HepG2 (cell line): ENCODE results near the gene CHKB. TPM values are rescaled to one million over a fixed set of nuclear protein-coding genes. Genes with fewer than 3 reads are reported as not detected.

ENCODE experiments used
- ERF ChIP-seq: IDR thresholded peaks from 2 replicates; pipeline ENCODE4 v1.6.1; 2018; ENCODE audit warnings: missing biosample characterization, missing genetic modification reagents
- FLYWCH1 ChIP-seq: sonication (generic); formaldehyde crosslinking; IDR thresholded peaks from 2 replicates; pipeline ENCODE4 v1.8.1; 2023; ENCODE audit warnings: mild to moderate bottlenecking, missing genetic modification reagents
- NKX3-1 ChIP-seq: sonication (generic); formaldehyde crosslinking; IDR thresholded peaks from 2 replicates; pipeline ENCODE4 v1.5.0; 2020; ENCODE audit warnings: missing genetic modification reagents
- PITX1 ChIP-seq: sonication (generic); formaldehyde crosslinking; IDR thresholded peaks from 2 replicates; pipeline ENCODE4 v1.5.1; 2020; ENCODE audit warnings: mild to moderate bottlenecking, missing genetic modification reagents
- RXRB ChIP-seq: IDR thresholded peaks from 2 replicates; pipeline ENCODE4 v1.6.1; 2016; ENCODE audit warnings: borderline replicate concordance, missing genetic modification reagents, missing compliant biosample characterization
- ZNF24 ChIP-seq: fragments of 450-650 bp; IDR thresholded peaks from 2 replicates; pipeline ENCODE4 v1.6.1; 2017; ENCODE audit warnings: antibody characterized with exemption, mild to moderate bottlenecking
- polyA plus RNA-seq, 8 experiments: library from polyadenylated mRNA; depleted of rRNA in 3 of 8; stranded (reverse) in 7 of 8; unstranded in 1 of 8; fragments of >200 nt; fragmentation: Illumina TruSeq in 4 of 8; extraction: Trizol in 4 of 8; gene quantifications; 2 replicates each; pipeline versions ENCODE4 v1.2.1 to v1.2.3, GENCODE V29; 2011 to 2016; ENCODE audit warnings: low read depth in 4 of 8, missing spikeins in 1 of 8, mixed read lengths in 1 of 8; ENCODE audit not compliant: insufficient read depth in 1 of 8
- total RNA-seq, 5 experiments: library from RNA; depleted of rRNA; stranded (reverse); fragments of >200 nt; fragmentation: Illumina TruSeq; extraction: Trizol; gene quantifications; 2 replicates each; pipeline ENCODE4 v1.2.3, GENCODE V29; 2016; ENCODE audit warnings: low read depth in 1 of 5
- TF ChIP-seq, protein P1 (sequence below): sonication (generic); formaldehyde crosslinking; IDR thresholded peaks from 2 replicates; pipeline ENCODE4 v1.5.0; 2020; ENCODE audit warnings: mild to moderate bottlenecking, missing genetic modification reagents, borderline replicate concordance
- TF ChIP-seq, protein P2 (sequence below): sonication (generic); formaldehyde crosslinking; IDR thresholded peaks from 2 replicates; pipeline ENCODE4 v1.5.1; 2020; ENCODE audit warnings: missing genetic modification reagents, mild to moderate bottlenecking, borderline replicate concordance
- TF ChIP-seq, protein P3 (sequence below), 2 experiments: sonication (generic) in 1 of 2; formaldehyde crosslinking in 1 of 2; IDR thresholded peaks; 2 replicates each; pipeline versions ENCODE4 v1.6.1 to v1.9.0; 2014 to 2022; ENCODE audit warnings: antibody characterized with exemption in 1 of 2, borderline replicate concordance in 1 of 2, inconsistent platforms in 1 of 2, low read depth in 1 of 2, missing genetic modification reagents in 1 of 2
- TF ChIP-seq, protein P4 (sequence below): sonication (generic); formaldehyde crosslinking; conservative IDR thresholded peaks from 2 replicates; pipeline ENCODE4 v1.8.1; 2023; ENCODE audit warnings: missing genetic modification reagents
- TF ChIP-seq, protein P5 (sequence below), 2 experiments: sonication (generic) in 1 of 2; formaldehyde crosslinking in 1 of 2; IDR thresholded peaks; 2 replicates each; pipeline versions ENCODE4 v1.5.1 to v1.6.1; 2011 to 2020; ENCODE audit warnings: borderline replicate concordance in 1 of 2, low read depth in 1 of 2, low read length in 1 of 2, mild to moderate bottlenecking in 1 of 2, missing genetic modification reagents in 1 of 2, moderate library complexity in 1 of 2

Gene CHKB
- total and polyA plus RNA-seq, 2 of the 13 experiments (the other 11 are each of a cell fraction or from before 2014, with no cell fraction given): 24.5 to 42.7 TPM

DNA sequence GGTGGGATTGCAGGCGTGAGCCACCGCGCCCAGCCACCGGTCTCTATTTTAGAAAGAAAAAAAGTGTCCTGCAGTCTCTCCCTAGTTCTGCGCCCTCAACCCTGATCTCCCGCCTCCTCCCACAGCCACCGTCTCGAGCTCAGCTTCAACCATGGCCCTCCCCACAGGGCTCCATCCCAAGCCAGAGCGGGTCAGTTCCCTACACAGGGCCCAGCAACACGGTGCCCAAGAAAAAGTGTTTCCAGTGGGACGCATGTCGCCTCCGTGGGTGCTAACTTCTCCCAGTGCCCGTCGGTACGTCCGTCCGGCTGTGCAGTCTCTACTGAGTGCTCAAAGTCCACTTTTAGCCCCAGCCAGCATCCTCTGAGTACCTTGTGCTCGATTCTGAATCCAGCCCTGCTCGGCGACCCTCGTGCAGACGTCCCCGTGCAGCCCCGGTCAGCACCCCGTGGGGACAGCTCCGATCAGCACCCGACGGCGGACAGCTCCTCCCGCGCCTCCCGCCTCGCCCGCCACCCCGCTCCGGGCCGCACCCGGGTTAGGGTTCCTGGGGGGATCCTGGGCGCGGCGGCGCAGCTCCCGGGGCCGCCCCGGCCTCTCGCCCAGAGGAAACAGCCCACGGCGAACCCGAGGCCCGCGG lies 17.3 kb upstream of the CHKB start (continued):
- TF ChIP-seq, protein P1, sequence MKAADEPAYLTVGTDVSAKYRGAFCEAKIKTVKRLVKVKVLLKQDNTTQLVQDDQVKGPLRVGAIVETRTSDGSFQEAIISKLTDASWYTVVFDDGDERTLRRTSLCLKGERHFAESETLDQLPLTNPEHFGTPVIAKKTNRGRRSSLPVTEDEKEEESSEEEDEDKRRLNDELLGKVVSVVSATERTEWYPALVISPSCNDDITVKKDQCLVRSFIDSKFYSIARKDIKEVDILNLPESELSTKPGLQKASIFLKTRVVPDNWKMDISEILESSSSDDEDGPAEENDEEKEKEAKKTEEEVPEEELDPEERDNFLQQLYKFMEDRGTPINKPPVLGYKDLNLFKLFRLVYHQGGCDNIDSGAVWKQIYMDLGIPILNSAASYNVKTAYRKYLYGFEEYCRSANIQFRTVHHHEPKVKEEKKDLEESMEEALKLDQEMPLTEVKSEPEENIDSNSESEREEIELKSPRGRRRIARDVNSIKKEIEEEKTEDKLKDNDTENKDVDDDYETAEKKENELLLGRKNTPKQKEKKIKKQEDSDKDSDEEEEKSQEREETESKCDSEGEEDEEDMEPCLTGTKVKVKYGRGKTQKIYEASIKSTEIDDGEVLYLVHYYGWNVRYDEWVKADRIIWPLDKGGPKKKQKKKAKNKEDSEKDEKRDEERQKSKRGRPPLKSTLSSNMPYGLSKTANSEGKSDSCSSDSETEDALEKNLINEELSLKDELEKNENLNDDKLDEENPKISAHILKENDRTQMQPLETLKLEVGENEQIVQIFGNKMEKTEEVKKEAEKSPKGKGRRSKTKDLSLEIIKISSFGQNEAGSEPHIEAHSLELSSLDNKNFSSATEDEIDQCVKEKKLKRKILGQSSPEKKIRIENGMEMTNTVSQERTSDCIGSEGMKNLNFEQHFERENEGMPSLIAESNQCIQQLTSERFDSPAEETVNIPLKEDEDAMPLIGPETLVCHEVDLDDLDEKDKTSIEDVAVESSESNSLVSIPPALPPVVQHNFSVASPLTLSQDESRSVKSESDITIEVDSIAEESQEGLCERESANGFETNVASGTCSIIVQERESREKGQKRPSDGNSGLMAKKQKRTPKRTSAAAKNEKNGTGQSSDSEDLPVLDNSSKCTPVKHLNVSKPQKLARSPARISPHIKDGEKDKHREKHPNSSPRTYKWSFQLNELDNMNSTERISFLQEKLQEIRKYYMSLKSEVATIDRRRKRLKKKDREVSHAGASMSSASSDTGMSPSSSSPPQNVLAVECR (CRISPR knock-in tag): peak; percentile 99
- TF ChIP-seq, protein P2, sequence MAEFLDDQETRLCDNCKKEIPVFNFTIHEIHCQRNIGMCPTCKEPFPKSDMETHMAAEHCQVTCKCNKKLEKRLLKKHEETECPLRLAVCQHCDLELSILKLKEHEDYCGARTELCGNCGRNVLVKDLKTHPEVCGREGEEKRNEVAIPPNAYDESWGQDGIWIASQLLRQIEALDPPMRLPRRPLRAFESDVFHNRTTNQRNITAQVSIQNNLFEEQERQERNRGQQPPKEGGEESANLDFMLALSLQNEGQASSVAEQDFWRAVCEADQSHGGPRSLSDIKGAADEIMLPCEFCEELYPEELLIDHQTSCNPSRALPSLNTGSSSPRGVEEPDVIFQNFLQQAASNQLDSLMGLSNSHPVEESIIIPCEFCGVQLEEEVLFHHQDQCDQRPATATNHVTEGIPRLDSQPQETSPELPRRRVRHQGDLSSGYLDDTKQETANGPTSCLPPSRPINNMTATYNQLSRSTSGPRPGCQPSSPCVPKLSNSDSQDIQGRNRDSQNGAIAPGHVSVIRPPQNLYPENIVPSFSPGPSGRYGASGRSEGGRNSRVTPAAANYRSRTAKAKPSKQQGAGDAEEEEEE (CRISPR knock-in tag): 0 out of 2 replicates have a peak, but pooled peaks have one; percentile 63
- TF ChIP-seq ERF (CRISPR knock-in tag) (peak; percentile 100), PITX1 (CRISPR knock-in tag) (peak; percentile 90), FLYWCH1 (peak; percentile 99), ZNF24 (no peak), NKX3-1 (peak; percentile 99), RXRB (peak; percentile 85)
- TF ChIP-seq, protein P3, sequence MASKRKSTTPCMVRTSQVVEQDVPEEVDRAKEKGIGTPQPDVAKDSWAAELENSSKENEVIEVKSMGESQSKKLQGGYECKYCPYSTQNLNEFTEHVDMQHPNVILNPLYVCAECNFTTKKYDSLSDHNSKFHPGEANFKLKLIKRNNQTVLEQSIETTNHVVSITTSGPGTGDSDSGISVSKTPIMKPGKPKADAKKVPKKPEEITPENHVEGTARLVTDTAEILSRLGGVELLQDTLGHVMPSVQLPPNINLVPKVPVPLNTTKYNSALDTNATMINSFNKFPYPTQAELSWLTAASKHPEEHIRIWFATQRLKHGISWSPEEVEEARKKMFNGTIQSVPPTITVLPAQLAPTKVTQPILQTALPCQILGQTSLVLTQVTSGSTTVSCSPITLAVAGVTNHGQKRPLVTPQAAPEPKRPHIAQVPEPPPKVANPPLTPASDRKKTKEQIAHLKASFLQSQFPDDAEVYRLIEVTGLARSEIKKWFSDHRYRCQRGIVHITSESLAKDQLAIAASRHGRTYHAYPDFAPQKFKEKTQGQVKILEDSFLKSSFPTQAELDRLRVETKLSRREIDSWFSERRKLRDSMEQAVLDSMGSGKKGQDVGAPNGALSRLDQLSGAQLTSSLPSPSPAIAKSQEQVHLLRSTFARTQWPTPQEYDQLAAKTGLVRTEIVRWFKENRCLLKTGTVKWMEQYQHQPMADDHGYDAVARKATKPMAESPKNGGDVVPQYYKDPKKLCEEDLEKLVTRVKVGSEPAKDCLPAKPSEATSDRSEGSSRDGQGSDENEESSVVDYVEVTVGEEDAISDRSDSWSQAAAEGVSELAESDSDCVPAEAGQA (IDR thresholded peaks at IDR 0.05; ENCODE audit: low read depth): no peak
- TF ChIP-seq, protein P3 (CRISPR knock-in tag; IDR thresholded peaks at IDR 0.05; ENCODE audit: borderline replicate concordance): peak; percentile 99
- TF ChIP-seq, protein P4, sequence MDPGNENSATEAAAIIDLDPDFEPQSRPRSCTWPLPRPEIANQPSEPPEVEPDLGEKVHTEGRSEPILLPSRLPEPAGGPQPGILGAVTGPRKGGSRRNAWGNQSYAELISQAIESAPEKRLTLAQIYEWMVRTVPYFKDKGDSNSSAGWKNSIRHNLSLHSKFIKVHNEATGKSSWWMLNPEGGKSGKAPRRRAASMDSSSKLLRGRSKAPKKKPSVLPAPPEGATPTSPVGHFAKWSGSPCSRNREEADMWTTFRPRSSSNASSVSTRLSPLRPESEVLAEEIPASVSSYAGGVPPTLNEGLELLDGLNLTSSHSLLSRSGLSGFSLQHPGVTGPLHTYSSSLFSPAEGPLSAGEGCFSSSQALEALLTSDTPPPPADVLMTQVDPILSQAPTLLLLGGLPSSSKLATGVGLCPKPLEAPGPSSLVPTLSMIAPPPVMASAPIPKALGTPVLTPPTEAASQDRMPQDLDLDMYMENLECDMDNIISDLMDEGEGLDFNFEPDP (CRISPR knock-in tag): peak; percentile 99
- TF ChIP-seq, protein P5, sequence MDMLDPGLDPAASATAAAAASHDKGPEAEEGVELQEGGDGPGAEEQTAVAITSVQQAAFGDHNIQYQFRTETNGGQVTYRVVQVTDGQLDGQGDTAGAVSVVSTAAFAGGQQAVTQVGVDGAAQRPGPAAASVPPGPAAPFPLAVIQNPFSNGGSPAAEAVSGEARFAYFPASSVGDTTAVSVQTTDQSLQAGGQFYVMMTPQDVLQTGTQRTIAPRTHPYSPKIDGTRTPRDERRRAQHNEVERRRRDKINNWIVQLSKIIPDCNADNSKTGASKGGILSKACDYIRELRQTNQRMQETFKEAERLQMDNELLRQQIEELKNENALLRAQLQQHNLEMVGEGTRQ (IDR thresholded peaks at IDR 0.05; ENCODE audit: low read depth, low read length): no peak
- TF ChIP-seq, protein P5 (CRISPR knock-in tag; IDR thresholded peaks at IDR 0.05; ENCODE audit: borderline replicate concordance): no peak
